Ovary (tissue), 9 donors: Measurements from ENCODE around the gene PRKCH. TPM values are rescaled to one million over a fixed set of nuclear protein-coding genes. Genes with fewer than 3 reads are reported as not detected.

Source experiments
- DNase-seq, 5 donors: peaks; one replicate each; pipeline ENCODE4 v3.0.0-alpha.2; 2019 to 2020
- H3K27ac ChIP-seq, 2 donors: fragments of 200-600 bp; one replicate each; pipeline versions ENCODE4 v1.5.1 to v1.8.0; 2019 to 2022
- H3K27me3 ChIP-seq: fragments of 200-600 bp; one replicate; pipeline ENCODE4 v1.8.0; 2022
- H3K36me3 ChIP-seq: fragments of 200-600 bp; sonication (generic); one replicate; pipeline ENCODE4 v1.5.1; 2019
- H3K4me1 ChIP-seq: one replicate; pipeline ENCODE4 v1.8.1; 2013; ENCODE audit warnings: mild to moderate bottlenecking, moderate library complexity; ENCODE audit not compliant: insufficient read depth
- H3K4me3 ChIP-seq: fragments of 200-600 bp; sonication (generic); one replicate; pipeline ENCODE4 v1.5.1; 2017
- H3K9me3 ChIP-seq, 2 donors: fragments of 200-600 bp in 1 of 2; sonication (generic) in 1 of 2; one replicate each; pipeline versions ENCODE4 v1.5.1 to v1.8.1; 2013 to 2019; ENCODE audit warnings: mild to moderate bottlenecking in 1 of 2, moderate library complexity in 1 of 2
- CTCF ChIP-seq, 3 donors: fragments of 450-650 bp in 2 of 3; fragments of 200-600 bp in 1 of 3; IDR thresholded peaks; one replicate each; pipeline versions ENCODE4 v1.5.1 to v1.8.0; 2016 to 2022; ENCODE audit warnings: antibody characterized with exemption in 3 of 3, mild to moderate bottlenecking in 1 of 3
- EP300 ChIP-seq: sonication (generic); formaldehyde crosslinking; IDR thresholded peaks from one replicate; pipeline ENCODE4 v1.6.1; 2017; ENCODE audit warnings: antibody characterized with exemption
- POLR2A ChIP-seq: fragments of 450-650 bp; IDR thresholded peaks from one replicate; pipeline ENCODE4 v1.6.1; 2017; ENCODE audit warnings: antibody characterized with exemption, mild to moderate bottlenecking, moderate library complexity
- WGBS, 3 donors: extraction: QIAGEN DNeasy Blood & Tissue Kit in 1 of 3; methylation state at CpG; one replicate each; pipeline versions ENCODE4 v1.1.5 to v1.1.7; 2013 to 2017; 5-methylcytosine and 5-hydroxymethylcytosine counted together
- intact Hi-C, 4 donors: fragments of 100-400 bp; cut with DNase I; formaldehyde crosslinking; loops; one replicate each; pipeline versions ENCODE4 v1.11.0 to v1.15.1; 2022 to 2023
- polyA plus RNA-seq, 2 donors: library from polyadenylated mRNA; stranded (reverse); fragments of 200-250 nt in 1 of 2; fragments of 350-450 nt in 1 of 2; fragmentation: Illumina TruSeq in 1 of 2; extraction: RNeasy Lipid Tissue Mini Kit (QIAGEN cat#74804) in 1 of 2; gene quantifications; one replicate each; pipeline ENCODE4 v1.2.3, GENCODE V29; 2013 to 2014
- total RNA-seq, 7 donors: library from RNA; depleted of rRNA in 2 of 7; stranded (reverse); fragments of >200 nt in 2 of 7; fragmentation: NEBNext Ultra II Directional in 3 of 7; extraction: Animal tissue kit (Norgen Biotek cat#: 25700) in 3 of 7; gene quantifications; one replicate each; pipeline versions ENCODE4 v1.1.0 to v1.2.4, GENCODE V29; 2016 to 2023
- donor health status: DM: no; HTN: no; CAD: no; lungs with moderate emphysema.
- donor health status: DM: no; HTN: no; CAD: no.
- donor health status: Bipolar disorder and iron deficiency.
- donor health status: DM: yes; HTN: yes; CAD: no.
- donor health status: DM: no; HTN: no; CAD: no.
- donor health status: DM: yes; HTN: yes; CAD: no.

Gene PRKCH
- total and polyA plus RNA-seq, 9 donors: 8.4 to 47.6 (median 15.9) TPM

- H3K36me3 ChIP-seq: no peaks in the 10 kb centered on the region
- no peak overlapping the region for H3K27ac ChIP-seq
- TF ChIP-seq CTCF (IDR thresholded peaks at IDR 0.05) (no peak), POLR2A (no peak), EP300 (no peak)
- no peaks in the 10 kb centered on the region for H3K27me3 ChIP-seq
- H3K4me1 ChIP-seq: peaks cover 5% of the 10 kb centered on the region
- H3K4me3 ChIP-seq: no peak overlapping the region
- no peak for DNase-seq
- no peaks in the 10 kb centered on the region for H3K9me3 ChIP-seq
- 63 to 67% (median 66%) methylated on average over 4 of the region's 4 CpGs for WGBS, 3 donors
- intact Hi-C loops: no loop called here
Observed at GRCh38 chr14:61435563-61436337, 114.4 kb downstream of the PRKCH start.

- intact Hi-C loops: no loop called here
- Histone ChIP-seq H3K27me3 (no peaks in the 10 kb centered on the region), H3K27ac (no peak overlapping the region), H3K4me1 (peaks cover 5% of the 10 kb centered on the region), H3K9me3 (no peaks in the 10 kb centered on the region), H3K36me3 (no peaks in the 10 kb centered on the region), H3K4me3 (no peak overlapping the region)
- TF ChIP-seq EP300: no peak
- TF ChIP-seq CTCF (IDR thresholded peaks at IDR 0.05): no peak
- no peak for TF ChIP-seq POLR2A
- no peak for DNase-seq
- WGBS, 3 donors: 45 to 51% (median 47%) methylated on average over 3 of the region's 3 CpGs
Observed at GRCh38 chr14:61437381-61437780, 116.0 kb downstream of the PRKCH start.

GRCh38 chr14:61438036-61438435 is 116.7 kb downstream of the PRKCH start:
- no peak for DNase-seq
- Histone ChIP-seq H3K36me3 (no peaks in the 10 kb centered on the region), H3K27ac (no peak overlapping the region), H3K4me1 (peaks cover 5% of the 10 kb centered on the region), H3K9me3 (no peaks in the 10 kb centered on the region), H3K4me3 (no peak overlapping the region), H3K27me3 (no peaks in the 10 kb centered on the region)
- 79 to 89% (median 88%) methylated on average over 6 of the region's 6 CpGs for WGBS, 3 donors
- intact Hi-C loops: no loop called here
- TF ChIP-seq EP300 (no peak), POLR2A (no peak), CTCF (IDR thresholded peaks at IDR 0.05) (no peak)

- no peak overlapping the region for H3K27ac ChIP-seq
- H3K27me3 ChIP-seq: no peaks in the 10 kb centered on the region
- no peak overlapping the region for H3K4me3 ChIP-seq
- peaks cover 5% of the 10 kb centered on the region for H3K4me1 ChIP-seq
- H3K36me3 ChIP-seq: no peaks in the 10 kb centered on the region
- TF ChIP-seq POLR2A: no peak
- no peak for TF ChIP-seq EP300
- no peak for TF ChIP-seq CTCF (IDR thresholded peaks at IDR 0.05)
- DNase-seq: no peak
- whole genome bisulfite sequencing, 3 donors: 41 to 53% (median 46%) methylated on average over 2 of the region's 2 CpGs
- no peaks in the 10 kb centered on the region for H3K9me3 ChIP-seq
- intact Hi-C loops: no loop called here
Observed at GRCh38 chr14:61438497-61438859, 117.1 kb downstream of the PRKCH start.
